ENCODE data around the gene APBB2.

DNA sequence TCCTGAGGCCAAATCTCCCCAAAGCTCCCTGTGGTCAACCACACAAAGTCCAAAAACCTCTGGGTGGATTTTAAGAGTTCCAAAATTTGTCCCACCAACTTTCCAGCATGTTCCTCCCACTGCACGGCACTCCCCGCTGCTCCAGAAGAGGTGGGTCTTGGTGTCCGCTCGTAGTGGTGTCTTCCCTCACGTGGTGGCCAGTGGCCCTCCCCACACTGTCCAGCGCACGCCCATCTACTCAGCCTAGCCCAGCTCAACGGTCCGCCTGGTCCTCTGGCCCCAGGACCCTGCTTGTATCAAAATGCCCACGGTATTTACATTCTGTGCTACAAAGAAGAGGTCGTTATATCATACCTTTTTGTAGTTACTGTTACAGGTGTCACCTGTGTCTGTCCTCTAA lies 381.1 kb downstream of the APBB2 start:
- TF ChIP-seq CTCF (IDR thresholded peaks at IDR 0.05) (no peak), POLR2AphosphoS5 (IDR thresholded peaks at IDR 0.05) (no peak), POLR2A (IDR thresholded peaks at IDR 0.05) (no peak)

All from prostate gland (tissue), 2 donors.